GM21390 (cell line): Measurements from ENCODE around the gene VPS33A.
"Not testable (repeated sequence)": the region's sequence is repeated elsewhere in the genome, so short reads cannot be mapped to it uniquely, and the experiment has no call there.

Experiments
- ATAC-seq: cut with Tn5 transposase; IDR thresholded peaks from one replicate; pipeline ENCODE4 v1.9.1; 2021; ENCODE audit not compliant: unreplicated experiment

The VPS33A gene

GRCh38 chr12:122205053-122205925 is 61.0 kb downstream of the VPS33A start:
- no peak for ATAC-seq

- no peak for ATAC-seq
Observed at GRCh38 chr12:122204167-122205052, 61.9 kb downstream of the VPS33A start.

- ATAC-seq: no peak
Observed at GRCh38 chr12:122203301-122204166, 62.8 kb downstream of the VPS33A start, which contains the start of gene B3GNT4. TSS of gene B3GNT4 (plus strand) at chr12:122203709. CDS start at chr12:122204619, 910 bp downstream.

- not testable (repeated sequence) for ATAC-seq
Observed at GRCh38 chr12:122202811-122203210, 63.5 kb downstream of the VPS33A start.

GRCh38 chr12:122202017-122202416 is 64.3 kb downstream of the VPS33A start:
- ATAC-seq: no peak

GRCh38 chr12:122201381-122201780 is 64.9 kb downstream of the VPS33A start:
- ATAC-seq: no peak

- ATAC-seq: no peak
Observed at GRCh38 chr12:122200541-122201175, 65.6 kb downstream of the VPS33A start.

- ATAC-seq: no peak
Observed at GRCh38 chr12:122199484-122200355, 66.6 kb downstream of the VPS33A start.

- no peak for ATAC-seq
Observed at GRCh38 chr12:122197612-122197966, 68.7 kb downstream of the VPS33A start.

- ATAC-seq: no peak
Observed at GRCh38 chr12:122195405-122195804, 70.9 kb downstream of the VPS33A start.

GRCh38 chr12:122194804-122195203 is 71.5 kb downstream of the VPS33A start:
- ATAC-seq: no peak

GRCh38 chr12:122192441-122192840 is 73.9 kb downstream of the VPS33A start:
- no peak for ATAC-seq

- no peak for ATAC-seq
Observed at GRCh38 chr12:122190842-122191668, 75.2 kb downstream of the VPS33A start.

GRCh38 chr12:122189626-122190475 is 76.4 kb downstream of the VPS33A start:
- ATAC-seq: no peak

GRCh38 chr12:122187466-122187865 is 78.8 kb downstream of the VPS33A start:
- ATAC-seq: no peak

- no peak for ATAC-seq
Observed at GRCh38 chr12:122185494-122186082, 80.7 kb downstream of the VPS33A start.

GRCh38 chr12:122185079-122185478 is 81.2 kb downstream of the VPS33A start:
- ATAC-seq: no peak
